ENCODE data around the gene LMAN2. TPM values are rescaled to one million over a fixed set of nuclear protein-coding genes. Genes with fewer than 3 reads are reported as not detected.
A peak's percentile ranks its signal among the peaks of the same experiment; 100 is the strongest.

Gene LMAN2
- total RNA-seq, 5 donors from 2014 or later (not counting 1 experiment from before 2014, with no cell fraction given): 67.2 to 122 (median 106) TPM

- DNase-seq (no peak), ATAC-seq (replicated peaks in 1 of 4) (no peak)
- Histone ChIP-seq H3K27me3 (replicated peaks in 1 of 2; ENCODE audit: control insufficient read depth in 2 of 2, extremely low read depth in 1 of 2, insufficient read depth in 2 of 2, low read length in 1 of 2) (no peaks in the 10 kb centered on the region), H3K4me3 (ENCODE audit: control insufficient read depth in 1 of 2, extremely low read depth in 1 of 2, low read length in 1 of 2) (peak overlapping the region; percentile 77 to 92), H3K9me3 (no peaks in the 10 kb centered on the region), H3K36me3 (ENCODE audit: control insufficient read depth in 2 of 2, extremely low read depth in 1 of 2, insufficient read depth in 1 of 2, low read length in 1 of 2) (peaks cover 0 to 34% of the 10 kb centered on the region in 2 donors), H3K27ac (ENCODE audit: low read length) (peak overlapping the region; percentile 73), H3K4me1 (ENCODE audit: control insufficient read depth in 1 of 2, extremely low read depth in 1 of 2, insufficient read depth in 2 of 2, low read length in 2 of 2) (peaks cover 57 to 92% of the 10 kb centered on the region in 2 experiments)
- H3K4me1 Mint-ChIP-seq: peaks cover 80 to 91% (median 80%) of the 10 kb centered on the region in 3 donors
- WGBS (ENCODE audit: insufficient coverage): 74% methylated on average over 4 of the region's 6 CpGs
- POLR2A ChIA-PET: no interaction called here
- H3K9me3 Mint-ChIP-seq: no peaks in the 10 kb centered on the region
- H3K4me3 Mint-ChIP-seq: peak overlapping the region; percentile 77 to 91 (median 83)
- H3K36me3 Mint-ChIP-seq: peaks cover 5% of the 10 kb centered on the region
- peak overlapping the region; percentile 89 to 95 for H3K27ac Mint-ChIP-seq
- no peaks in the 10 kb centered on the region for H3K27me3 Mint-ChIP-seq
- CTCF ChIA-PET: interaction anchor here in 1 of 2 donors (0.7 kb wide), 1 partner anchor 12 kb away, joined by 3 read pairs; no protein-coding TSS in a partner anchor
Observed at GRCh38 chr5:177359451-177359851, 8.0 kb upstream of the LMAN2 start.

- ChIA-PET CTCF (interaction anchor here (0.6 to 1.2 kb wide), 4 partner anchors 11 to 795 kb away, joined by 3 to 4 read pairs (median 3); partner anchors contain the start of gene NHP2 (in 1 of the 2)), POLR2A (no interaction called here)
- H3K4me3 Mint-ChIP-seq: peak overlapping the region; percentile 77 to 91 (median 83)
- H3K4me1 Mint-ChIP-seq: peaks cover 75 to 85% (median 85%) of the 10 kb centered on the region in 3 donors
- DNase-seq: peak in 1 of 35 experiments; percentile 23
- H3K4me3 ChIP-seq (ENCODE audit: control insufficient read depth in 1 of 2, extremely low read depth in 1 of 2, low read length in 1 of 2): peak overlapping the region; percentile 77 to 92
- no peaks in the 10 kb centered on the region for H3K9me3 ChIP-seq
- H3K36me3 ChIP-seq (ENCODE audit: control insufficient read depth in 2 of 2, extremely low read depth in 1 of 2, insufficient read depth in 1 of 2, low read length in 1 of 2): peaks cover 0 to 29% of the 10 kb centered on the region in 2 donors
- WGBS (ENCODE audit: insufficient coverage): 3% methylated on average over 5 of the region's 5 CpGs
- peak overlapping the region; percentile 73 for H3K27ac ChIP-seq (ENCODE audit: low read length)
- H3K27me3 ChIP-seq (replicated peaks in 1 of 2; ENCODE audit: control insufficient read depth in 2 of 2, extremely low read depth in 1 of 2, insufficient read depth in 2 of 2, low read length in 1 of 2): no peaks in the 10 kb centered on the region
- no peak for ATAC-seq (replicated peaks in 1 of 4)
- no peaks in the 10 kb centered on the region for H3K27me3 Mint-ChIP-seq
- no peaks in the 10 kb centered on the region for H3K9me3 Mint-ChIP-seq
- H3K36me3 Mint-ChIP-seq: peaks cover 5% of the 10 kb centered on the region
- H3K27ac Mint-ChIP-seq: peak overlapping the region; percentile 89 to 95
- peaks cover 53 to 81% of the 10 kb centered on the region in 2 experiments for H3K4me1 ChIP-seq (ENCODE audit: control insufficient read depth in 1 of 2, extremely low read depth in 1 of 2, insufficient read depth in 2 of 2, low read length in 2 of 2)
Observed at GRCh38 chr5:177358370-177358819, 6.9 kb upstream of the LMAN2 start.

- H3K4me3 ChIP-seq (ENCODE audit: control insufficient read depth in 1 of 2, extremely low read depth in 1 of 2, low read length in 1 of 2): peak within 1 kb of the TSS; percentile 77 to 92
- no peaks in the 10 kb centered on the region for H3K9me3 ChIP-seq
- 0% methylated on average over 37 of the region's 37 CpGs for WGBS (ENCODE audit: insufficient coverage)
- Mint-ChIP-seq H3K27ac (peak within 1 kb of the TSS; percentile 89 to 97), H3K9me3 (no peaks in the 10 kb centered on the region), H3K27me3 (no peaks in the 10 kb centered on the region), H3K4me3 (peak within 1 kb of the TSS; percentile 77 to 91 (median 83)), H3K4me1 (peaks cover 70 to 81% (median 80%) of the 10 kb centered on the region in 3 donors), H3K36me3 (peaks cover 5% of the 10 kb centered on the region)
- ChIA-PET CTCF (interaction anchor here (0.6 to 1.2 kb wide), 3 partner anchors 14 to 796 kb away, joined by 3 read pairs; partner anchors contain the start of gene NHP2 (in 1 of the 2)), POLR2A (no interaction called here)
- DNase-seq: peak; percentile 52 to 89 (median 69)
- H3K27ac ChIP-seq (ENCODE audit: low read length): peak within 1 kb of the TSS; percentile 73
- peaks cover 51 to 75% of the 10 kb centered on the region in 2 experiments for H3K4me1 ChIP-seq (ENCODE audit: control insufficient read depth in 1 of 2, extremely low read depth in 1 of 2, insufficient read depth in 2 of 2, low read length in 2 of 2)
- no peaks in the 10 kb centered on the region for H3K27me3 ChIP-seq (replicated peaks in 1 of 2; ENCODE audit: control insufficient read depth in 2 of 2, extremely low read depth in 1 of 2, insufficient read depth in 2 of 2, low read length in 1 of 2)
- peak; percentile 90 to 93 (median 92) for ATAC-seq (replicated peaks in 1 of 4)
- peaks cover 0 to 29% of the 10 kb centered on the region in 2 donors for H3K36me3 ChIP-seq (ENCODE audit: control insufficient read depth in 2 of 2, extremely low read depth in 1 of 2, insufficient read depth in 1 of 2, low read length in 1 of 2)
Observed at GRCh38 chr5:177357459-177358351, 6.2 kb upstream of the LMAN2 start, which contains the start of gene RGS14. Gene RGS14, plus strand, starts transcription at chr5:177357924. Its CDS starts 101 bp downstream, at chr5:177358025.

- 59% methylated on average over 3 of the region's 5 CpGs for WGBS (ENCODE audit: insufficient coverage)
- peaks cover 65 to 76% (median 76%) of the 10 kb centered on the region in 3 donors for H3K4me1 Mint-ChIP-seq
- peak overlapping the region; percentile 77 to 91 (median 83) for H3K4me3 Mint-ChIP-seq
- no peaks in the 10 kb centered on the region for H3K9me3 Mint-ChIP-seq
- Histone ChIP-seq H3K27ac (ENCODE audit: low read length) (peak overlapping the region; percentile 73), H3K36me3 (ENCODE audit: control insufficient read depth in 2 of 2, extremely low read depth in 1 of 2, insufficient read depth in 1 of 2, low read length in 1 of 2) (peaks cover 0 to 27% of the 10 kb centered on the region in 2 donors), H3K9me3 (no peaks in the 10 kb centered on the region), H3K27me3 (replicated peaks in 1 of 2; ENCODE audit: control insufficient read depth in 2 of 2, extremely low read depth in 1 of 2, insufficient read depth in 2 of 2, low read length in 1 of 2) (no peaks in the 10 kb centered on the region), H3K4me1 (ENCODE audit: control insufficient read depth in 1 of 2, extremely low read depth in 1 of 2, insufficient read depth in 2 of 2, low read length in 2 of 2) (peaks cover 46 to 72% of the 10 kb centered on the region in 2 experiments), H3K4me3 (ENCODE audit: control insufficient read depth in 1 of 2, extremely low read depth in 1 of 2, low read length in 1 of 2) (peak overlapping the region; percentile 77 to 92)
- POLR2A ChIA-PET: no interaction called here
- peaks cover 5% of the 10 kb centered on the region for H3K36me3 Mint-ChIP-seq
- DNase-seq (no peak), ATAC-seq (replicated peaks in 1 of 4) (peak; percentile 6 to 14 (median 9))
- peak overlapping the region; percentile 89 to 97 for H3K27ac Mint-ChIP-seq
- CTCF ChIA-PET: interaction anchor here in 1 of 2 donors (0.6 to 1.4 kb wide), 2 partner anchors 41 to 100 kb away, joined by 3 to 4 read pairs; no protein-coding TSS in a partner anchor
- no peaks in the 10 kb centered on the region for H3K27me3 Mint-ChIP-seq
Observed at GRCh38 chr5:177357146-177357458, 5.6 kb upstream of the LMAN2 start.

- Mint-ChIP-seq H3K36me3 (peaks cover 5% of the 10 kb centered on the region), H3K4me3 (peak overlapping the region; percentile 77 to 91 (median 83)), H3K27ac (peak overlapping the region; percentile 89 to 97), H3K9me3 (no peaks in the 10 kb centered on the region), H3K4me1 (peaks cover 65 to 76% (median 76%) of the 10 kb centered on the region in 3 donors), H3K27me3 (no peaks in the 10 kb centered on the region)
- CTCF ChIA-PET: interaction anchor here in 1 of 2 donors (0.6 to 1.4 kb wide), 3 partner anchors 41 to 113 kb away, joined by 3 to 4 read pairs (median 3); no protein-coding TSS in a partner anchor
- POLR2A ChIA-PET: interaction anchor here (0.6 to 0.8 kb wide), 5 partner anchors 9 to 192 kb away, joined by 3 to 15 read pairs (median 5); no protein-coding TSS in a partner anchor
- DNase-seq (no peak), ATAC-seq (replicated peaks in 1 of 4) (no peak)
- H3K4me1 ChIP-seq (ENCODE audit: control insufficient read depth in 1 of 2, extremely low read depth in 1 of 2, insufficient read depth in 2 of 2, low read length in 2 of 2): peaks cover 43 to 72% of the 10 kb centered on the region in 2 experiments
- peaks cover 0 to 23% of the 10 kb centered on the region in 2 donors for H3K36me3 ChIP-seq (ENCODE audit: control insufficient read depth in 2 of 2, extremely low read depth in 1 of 2, insufficient read depth in 1 of 2, low read length in 1 of 2)
- H3K9me3 ChIP-seq: no peaks in the 10 kb centered on the region
- no peaks in the 10 kb centered on the region for H3K27me3 ChIP-seq (replicated peaks in 1 of 2; ENCODE audit: control insufficient read depth in 2 of 2, extremely low read depth in 1 of 2, insufficient read depth in 2 of 2, low read length in 1 of 2)
- 100% methylated on average over 1 of the region's 3 CpGs for WGBS (ENCODE audit: insufficient coverage)
- H3K27ac ChIP-seq (ENCODE audit: low read length): peak overlapping the region; percentile 73
- H3K4me3 ChIP-seq (ENCODE audit: control insufficient read depth in 1 of 2, extremely low read depth in 1 of 2, low read length in 1 of 2): peak overlapping the region in 1 of 2 donors; percentile 92
Observed at GRCh38 chr5:177356746-177357145, 5.3 kb upstream of the LMAN2 start.

GRCh38 chr5:177355868-177356168, 4.3 kb upstream of the LMAN2 start:
- H3K27me3 ChIP-seq (replicated peaks in 1 of 2; ENCODE audit: control insufficient read depth in 2 of 2, extremely low read depth in 1 of 2, insufficient read depth in 2 of 2, low read length in 1 of 2): no peaks in the 10 kb centered on the region
- Mint-ChIP-seq H3K27me3 (no peaks in the 10 kb centered on the region), H3K4me1 (peaks cover 60 to 73% (median 72%) of the 10 kb centered on the region in 3 donors), H3K36me3 (peaks cover 5% of the 10 kb centered on the region), H3K4me3 (peak overlapping the region in 1 of 3 donors; percentile 77), H3K9me3 (no peaks in the 10 kb centered on the region), H3K27ac (peak overlapping the region; percentile 49 to 60)
- peaks cover 0 to 19% of the 10 kb centered on the region in 2 donors for H3K36me3 ChIP-seq (ENCODE audit: control insufficient read depth in 2 of 2, extremely low read depth in 1 of 2, insufficient read depth in 1 of 2, low read length in 1 of 2)
- no peak for ATAC-seq (replicated peaks in 1 of 4)
- ChIA-PET POLR2A (interaction anchor here in 1 of 2 donors (0.6 kb wide), 1 partner anchor 14 kb away, joined by 3 read pairs; no protein-coding TSS in a partner anchor), CTCF (interaction anchor here (0.5 to 1.4 kb wide), 3 partner anchors 10 to 102 kb away, joined by 3 to 4 read pairs (median 4); no protein-coding TSS in a partner anchor)
- no peak for DNase-seq
- no peak overlapping the region for H3K27ac ChIP-seq (ENCODE audit: low read length)
- no peaks in the 10 kb centered on the region for H3K9me3 ChIP-seq
- peaks cover 38 to 68% of the 10 kb centered on the region in 2 experiments for H3K4me1 ChIP-seq (ENCODE audit: control insufficient read depth in 1 of 2, extremely low read depth in 1 of 2, insufficient read depth in 2 of 2, low read length in 2 of 2)
- no peak overlapping the region for H3K4me3 ChIP-seq (ENCODE audit: control insufficient read depth in 1 of 2, extremely low read depth in 1 of 2, low read length in 1 of 2)
- WGBS (ENCODE audit: insufficient coverage): 17% methylated on average over 1 of the region's 1 CpG

Measured in T-cell (primary cell).